Activated CD4-positive, alpha-beta T cell treated with anti-CD3 and anti-CD28 coated beads, Interleukin-2, Interleukin-4, amounts not matched to agents 100 ng/mL and 50 ng/mL, durations not matched to agents 16 hours and 8 hours (primary cell): ENCODE results near the gene SFMBT1.
A peak's percentile ranks its signal among the peaks of the same experiment; 100 is the strongest.
"Not testable (repeated sequence)": the region's sequence is repeated elsewhere in the genome, so short reads cannot be mapped to it uniquely, and the experiment has no call there.

Experiments used
- DNase-seq: peaks from one replicate; pipeline ENCODE4 v3.0.0-alpha.2; 2020; ENCODE audit warnings: low spot score

SFMBT1 gene

GRCh38 chr3:53072653-53073552 lies 27.0 kb upstream of the SFMBT1 start:
- DNase-seq, result peak; percentile 90

GRCh38 chr3:53071882-53072431 lies 26.1 kb upstream of the SFMBT1 start:
- DNase-seq, result no peak

- no peak for DNase-seq
Measured at GRCh38 chr3:53069422-53070068, 23.7 kb upstream of the SFMBT1 start.

- DNase-seq, result no peak
Measured at GRCh38 chr3:53068176-53068575, 22.3 kb upstream of the SFMBT1 start.

GRCh38 chr3:53067567-53067966 lies 21.7 kb upstream of the SFMBT1 start:
- DNase-seq, result no peak

GRCh38 chr3:53065841-53066480 lies 20.1 kb upstream of the SFMBT1 start:
- DNase-seq, result no peak

GRCh38 chr3:53062905-53063304 lies 17.0 kb upstream of the SFMBT1 start:
- DNase-seq, result no peak

GRCh38 chr3:53056442-53056841 lies 10.6 kb upstream of the SFMBT1 start:
- no peak for DNase-seq

GRCh38 chr3:53054233-53054632 lies 8.4 kb upstream of the SFMBT1 start:
- DNase-seq, result not testable (repeated sequence)

- no peak for DNase-seq
Measured at GRCh38 chr3:53051929-53052328, 6.1 kb upstream of the SFMBT1 start.

- no peak for DNase-seq
Measured at GRCh38 chr3:53049987-53050386, 4.1 kb upstream of the SFMBT1 start.

GRCh38 chr3:53046171-53047170 lies 598 bp upstream of the SFMBT1 start:
- peak; percentile 57 for DNase-seq

GRCh38 chr3:53044711-53045517 lies 959 bp downstream of the SFMBT1 start:
- DNase-seq, result peak; percentile 34

- peak; percentile 10 for DNase-seq
Measured at GRCh38 chr3:53044371-53044710, 1.5 kb downstream of the SFMBT1 start.

GRCh38 chr3:53043738-53044137 lies 2.1 kb downstream of the SFMBT1 start:
- no peak for DNase-seq

GRCh38 chr3:53042651-53043050 lies 3.2 kb downstream of the SFMBT1 start:
- no peak for DNase-seq

- no peak for DNase-seq
Measured at GRCh38 chr3:53040351-53040820, 5.5 kb downstream of the SFMBT1 start.

- DNase-seq, result no peak
Measured at GRCh38 chr3:53039376-53039752, 6.5 kb downstream of the SFMBT1 start.

GRCh38 chr3:53038679-53039375 lies 7.0 kb downstream of the SFMBT1 start:
- DNase-seq, result no peak
